Activated CD8-positive, alpha-beta T cell treated with anti-CD3 and anti-CD28 coated beads, Interleukin-2, amount 10 ng/mL, durations not matched to agents 7 days and 5 days (primary cell): ENCODE data around the gene FHIP1A. TPM values are rescaled to one million over a fixed set of nuclear protein-coding genes. Genes with fewer than 3 reads are reported as not detected.

ENCODE experiments used
- ATAC-seq: fragments of 150-1000 bp; cut with Tn5 transposase; one replicate; pipeline ENCODE4 v1.10.0; 2021; ENCODE audit warnings: moderate library complexity
- CTCF ChIA-PET: fragments of 350-600 bp; sonication (Branson Sonifier 250); formaldehyde crosslinking; loops from one replicate; lab custom pipeline; 2021; ENCODE audit warnings: antibody characterized with exemption; lab: Charles Lee
- POLR2A ChIA-PET: fragments of 350-600 bp; sonication (Branson Sonifier 250); formaldehyde crosslinking; loops from one replicate; lab custom pipeline; 2021; ENCODE audit warnings: antibody characterized with exemption; lab: Charles Lee
- DNase-seq: peaks from one replicate; pipeline ENCODE4 v3.0.0-alpha.2; 2020
- H3K27ac Mint-ChIP-seq: one replicate; pipeline ENCODE4 v1.8.0; 2021; ENCODE audit warnings: mild to moderate bottlenecking, mixed read lengths
- H3K27me3 Mint-ChIP-seq: one replicate; pipeline ENCODE4 v1.8.0; 2021; ENCODE audit warnings: low read depth, mixed read lengths
- H3K36me3 Mint-ChIP-seq: one replicate; pipeline ENCODE4 v1.8.0; 2021; ENCODE audit warnings: low read depth, mixed read lengths
- H3K4me1 Mint-ChIP-seq: one replicate; pipeline ENCODE4 v1.8.0; 2021; ENCODE audit warnings: low read depth, mixed read lengths
- H3K4me3 Mint-ChIP-seq: one replicate; pipeline ENCODE4 v1.8.0; 2021; ENCODE audit warnings: mild to moderate bottlenecking, mixed read lengths
- H3K9me3 Mint-ChIP-seq: one replicate; pipeline ENCODE4 v1.8.0; 2022; ENCODE audit warnings: mixed read lengths; ENCODE audit not compliant: insufficient read depth
- total RNA-seq, 2 experiments: library from RNA; stranded (reverse); gene quantifications; one replicate each; pipeline ENCODE4 v1.2.3, GENCODE V29; 2021

Gene FHIP1A
- total RNA-seq, 2 experiments from 2014 or later: not detected

GRCh38 chr4:151437505-151437904 lies 28.5 kb downstream of the FHIP1A start:
- peaks cover 13% of the 10 kb centered on the region for H3K27me3 Mint-ChIP-seq
- ATAC-seq: no peak
- DNase-seq: no peak
- H3K36me3 Mint-ChIP-seq: no peaks in the 10 kb centered on the region
- H3K27ac Mint-ChIP-seq: no peak overlapping the region
- no peak overlapping the region for H3K4me3 Mint-ChIP-seq
- H3K4me1 Mint-ChIP-seq: no peaks in the 10 kb centered on the region
- ChIA-PET POLR2A (no interaction called here), CTCF (no interaction called here)
- H3K9me3 Mint-ChIP-seq: no peaks in the 10 kb centered on the region

GRCh38 chr4:151438154-151438553 lies 29.2 kb downstream of the FHIP1A start:
- H3K4me1 Mint-ChIP-seq: no peaks in the 10 kb centered on the region
- POLR2A ChIA-PET: no interaction called here
- H3K36me3 Mint-ChIP-seq: no peaks in the 10 kb centered on the region
- peaks cover 11% of the 10 kb centered on the region for H3K27me3 Mint-ChIP-seq
- H3K9me3 Mint-ChIP-seq: no peaks in the 10 kb centered on the region
- ATAC-seq (no peak), DNase-seq (no peak)
- H3K4me3 Mint-ChIP-seq: no peak overlapping the region
- H3K27ac Mint-ChIP-seq: no peak overlapping the region
- CTCF ChIA-PET: no interaction called here

GRCh38 chr4:151439320-151439719 lies 30.3 kb downstream of the FHIP1A start:
- Mint-ChIP-seq H3K4me1 (no peaks in the 10 kb centered on the region), H3K27me3 (peaks cover 10% of the 10 kb centered on the region), H3K9me3 (no peaks in the 10 kb centered on the region), H3K4me3 (no peak overlapping the region), H3K36me3 (no peaks in the 10 kb centered on the region), H3K27ac (no peak overlapping the region)
- ChIA-PET CTCF (no interaction called here), POLR2A (no interaction called here)
- no peak for ATAC-seq
- no peak for DNase-seq

- Mint-ChIP-seq H3K36me3 (no peaks in the 10 kb centered on the region), H3K4me1 (no peaks in the 10 kb centered on the region), H3K27ac (no peak overlapping the region), H3K9me3 (no peaks in the 10 kb centered on the region), H3K4me3 (no peak overlapping the region), H3K27me3 (peaks cover 11% of the 10 kb centered on the region)
- no peak for DNase-seq
- no peak for ATAC-seq
- ChIA-PET CTCF (no interaction called here), POLR2A (no interaction called here)
These were observed 33.0 kb downstream of the FHIP1A start for GRCh38 chr4:151442002-151442401.

GRCh38 chr4:151443247-151443646 lies 34.3 kb downstream of the FHIP1A start:
- Mint-ChIP-seq H3K4me1 (no peaks in the 10 kb centered on the region), H3K36me3 (no peaks in the 10 kb centered on the region), H3K4me3 (no peak overlapping the region), H3K27me3 (peaks cover 10% of the 10 kb centered on the region), H3K9me3 (no peaks in the 10 kb centered on the region), H3K27ac (no peak overlapping the region)
- no peak for DNase-seq
- ATAC-seq: no peak
- ChIA-PET POLR2A (no interaction called here), CTCF (no interaction called here)

- peaks cover 10% of the 10 kb centered on the region for H3K27me3 Mint-ChIP-seq
- DNase-seq (no peak), ATAC-seq (no peak)
- H3K9me3 Mint-ChIP-seq: no peaks in the 10 kb centered on the region
- ChIA-PET POLR2A (no interaction called here), CTCF (no interaction called here)
- no peaks in the 10 kb centered on the region for H3K4me1 Mint-ChIP-seq
- no peak overlapping the region for H3K4me3 Mint-ChIP-seq
- H3K27ac Mint-ChIP-seq: no peak overlapping the region
- H3K36me3 Mint-ChIP-seq: no peaks in the 10 kb centered on the region
These were observed 34.8 kb downstream of the FHIP1A start for GRCh38 chr4:151443752-151444151.

GRCh38 chr4:151446208-151446607 lies 37.2 kb downstream of the FHIP1A start:
- POLR2A ChIA-PET: no interaction called here
- DNase-seq (no peak), ATAC-seq (no peak)
- Mint-ChIP-seq H3K4me3 (no peak overlapping the region), H3K9me3 (no peaks in the 10 kb centered on the region), H3K27ac (no peak overlapping the region), H3K4me1 (no peaks in the 10 kb centered on the region), H3K27me3 (peaks cover 8% of the 10 kb centered on the region), H3K36me3 (no peaks in the 10 kb centered on the region)
- CTCF ChIA-PET: no interaction called here

GRCh38 chr4:151454513-151454912 lies 45.5 kb downstream of the FHIP1A start:
- ChIA-PET CTCF (interaction anchor here (1.7 kb wide), 1 partner anchor 337 kb away, joined by 4 read pairs; no protein-coding TSS in a partner anchor), POLR2A (no interaction called here)
- ATAC-seq (no peak), DNase-seq (no peak)
- Mint-ChIP-seq H3K36me3 (no peaks in the 10 kb centered on the region), H3K9me3 (no peaks in the 10 kb centered on the region), H3K4me3 (no peak overlapping the region), H3K27me3 (peaks cover 15% of the 10 kb centered on the region), H3K27ac (no peak overlapping the region), H3K4me1 (no peaks in the 10 kb centered on the region)

GRCh38 chr4:151455212-151455611 lies 46.2 kb downstream of the FHIP1A start:
- no peak overlapping the region for H3K4me3 Mint-ChIP-seq
- no peaks in the 10 kb centered on the region for H3K9me3 Mint-ChIP-seq
- H3K27me3 Mint-ChIP-seq: peaks cover 15% of the 10 kb centered on the region
- H3K4me1 Mint-ChIP-seq: no peaks in the 10 kb centered on the region
- no peaks in the 10 kb centered on the region for H3K36me3 Mint-ChIP-seq
- H3K27ac Mint-ChIP-seq: no peak overlapping the region
- CTCF ChIA-PET: interaction anchor here (0.7 to 1.7 kb wide), 2 partner anchors 338 to 339 kb away, joined by 3 to 4 read pairs; no protein-coding TSS in a partner anchor
- ATAC-seq (no peak), DNase-seq (no peak)
- POLR2A ChIA-PET: no interaction called here

GRCh38 chr4:151458148-151458547 lies 49.2 kb downstream of the FHIP1A start:
- CTCF ChIA-PET: no interaction called here
- H3K27me3 Mint-ChIP-seq: peaks cover 13% of the 10 kb centered on the region
- H3K27ac Mint-ChIP-seq: no peak overlapping the region

More at GRCh38 chr4:151458148-151458547, 49.2 kb downstream of the FHIP1A start:
- no peak for DNase-seq
- Mint-ChIP-seq H3K4me1 (no peaks in the 10 kb centered on the region), H3K9me3 (no peaks in the 10 kb centered on the region), H3K36me3 (no peaks in the 10 kb centered on the region), H3K4me3 (no peak overlapping the region)
- no peak for ATAC-seq
- POLR2A ChIA-PET: no interaction called here

Other genes with a start within 250 kb of the FHIP1A start
- gene PRSS48, start 132.0 kb upstream of the FHIP1A start, total RNA-seq: not detected
- gene SH3D19, start 83.6 kb upstream of the FHIP1A start, total RNA-seq: not detected